DOHH2 (cell line): ENCODE measurements around the gene MEGF11.

Source experiments
- H3F3A ChIP-seq: fragments of 200-600 bp; sonication (generic), shearing (Covaris generic); 2 replicates; pipeline ENCODE4 v1.6.0; 2016; ENCODE audit warnings: antibody characterized with exemption, mild to moderate bottlenecking; ENCODE audit not compliant: control insufficient read depth, insufficient read depth
- H3K27ac ChIP-seq: fragments of 200-600 bp; sonication (generic); 2 replicates; pipeline ENCODE4 v1.5.1; 2014; ENCODE audit warnings: low read depth, mild to moderate bottlenecking, low read length, moderate library complexity
- H3K27me3 ChIP-seq: fragments of 200-600 bp; sonication (generic); 2 replicates; pipeline ENCODE4 v1.6.1; 2014; ENCODE audit warnings: mild to moderate bottlenecking, low read length, mixed read lengths; ENCODE audit not compliant: control insufficient read depth
- H3K36me3 ChIP-seq: fragments of 200-600 bp; sonication (generic); 2 replicates; pipeline ENCODE4 v1.6.1; 2014; ENCODE audit warnings: mild to moderate bottlenecking, low read length, moderate library complexity, mixed read lengths; ENCODE audit not compliant: control insufficient read depth
- H3K4me1 ChIP-seq: fragments of 200-600 bp; sonication (generic); 2 replicates; pipeline ENCODE4 v1.6.1; 2014; ENCODE audit warnings: mild to moderate bottlenecking, low read length, mixed read lengths; ENCODE audit not compliant: control insufficient read depth
- H3K4me2 ChIP-seq: fragments of 200-600 bp; sonication (generic); 2 replicates; pipeline ENCODE4 v1.6.0; 2014; ENCODE audit warnings: mild to moderate bottlenecking, low read length, moderate library complexity
- H3K4me3 ChIP-seq: fragments of 200-600 bp; sonication (generic); 2 replicates; pipeline ENCODE4 v1.5.1; 2014; ENCODE audit warnings: mild to moderate bottlenecking, low read length, mixed read lengths
- H3K79me2 ChIP-seq: fragments of 200-600 bp; sonication (generic); 2 replicates; pipeline ENCODE4 v1.6.1; 2014; ENCODE audit warnings: mild to moderate bottlenecking, low read length, mixed read lengths; ENCODE audit not compliant: control insufficient read depth
- H3K9me2 ChIP-seq: fragments of 200-600 bp; sonication (generic); replicated peaks from 2 replicates; pipeline ENCODE4 v1.6.1; 2014; ENCODE audit warnings: mild to moderate bottlenecking, low read length, mixed read lengths; ENCODE audit not compliant: control insufficient read depth
- H3K9me3 ChIP-seq: fragments of 200-600 bp; sonication (generic); 2 replicates; pipeline ENCODE4 v1.6.1; 2014; ENCODE audit warnings: antibody characterized with exemption, low read length, mixed read lengths; ENCODE audit not compliant: control insufficient read depth, insufficient read depth
- H4K20me1 ChIP-seq: fragments of 200-600 bp; sonication (generic); 2 replicates; pipeline ENCODE4 v1.6.0; 2014; ENCODE audit warnings: low read depth, mild to moderate bottlenecking, antibody characterized with exemption, low read length, moderate library complexity; ENCODE audit not compliant: control insufficient read depth, insufficient read depth
- EZH2phosphoT487 ChIP-seq: fragments of 200-600 bp; sonication (generic); IDR thresholded peaks from 2 replicates; pipeline ENCODE4 v1.6.1; 2017; ENCODE audit warnings: borderline replicate concordance, mild to moderate bottlenecking, antibody characterized with exemption, low read length, moderate library complexity, mixed read lengths
- TF ChIP-seq, protein P1 (sequence below): fragments of 200-600 bp; sonication (generic); IDR thresholded peaks from one replicate; pipeline ENCODE4 v1.5.1; 2014; ENCODE audit warnings: antibody characterized with exemption, mild to moderate bottlenecking, low read depth, low read length; ENCODE audit not compliant: poor library complexity, severe bottlenecking

Gene MEGF11

DNA sequence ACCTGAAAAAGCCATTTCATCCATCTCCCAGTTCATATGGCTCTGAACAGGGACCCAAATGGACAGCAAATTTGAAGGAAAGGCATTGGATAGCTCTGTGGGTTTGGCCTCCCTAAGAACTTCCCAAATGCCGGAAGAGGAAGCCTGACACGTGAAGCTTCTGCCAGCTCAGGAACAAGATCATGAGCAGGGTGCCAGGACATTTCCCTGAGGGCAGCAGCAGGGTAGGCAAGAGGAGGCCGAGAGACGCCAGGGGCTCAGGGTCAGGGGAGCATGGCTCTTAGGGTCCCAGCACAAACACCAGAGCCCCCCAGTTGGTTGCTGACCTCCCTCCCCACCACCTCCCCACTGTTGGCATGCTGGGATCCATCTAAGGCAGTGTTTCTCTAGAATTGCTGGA is 187.5 kb downstream of the MEGF11 start:
- Histone ChIP-seq H3F3A (no peaks in the 10 kb centered on the region), H3K79me2 (no peaks in the 10 kb centered on the region), H3K9me3 (no peaks in the 10 kb centered on the region), H3K36me3 (peaks cover 26% of the 10 kb centered on the region), H3K4me2 (no peak overlapping the region), H3K27ac (no peak overlapping the region), H3K4me1 (no peaks in the 10 kb centered on the region), H3K9me2 (no peaks in the 10 kb centered on the region), H3K27me3 (no peaks in the 10 kb centered on the region), H4K20me1 (peaks cover 8% of the 10 kb centered on the region), H3K4me3 (no peak overlapping the region)
- TF ChIP-seq EZH2phosphoT487 = no peak
- TF ChIP-seq, protein P1, sequence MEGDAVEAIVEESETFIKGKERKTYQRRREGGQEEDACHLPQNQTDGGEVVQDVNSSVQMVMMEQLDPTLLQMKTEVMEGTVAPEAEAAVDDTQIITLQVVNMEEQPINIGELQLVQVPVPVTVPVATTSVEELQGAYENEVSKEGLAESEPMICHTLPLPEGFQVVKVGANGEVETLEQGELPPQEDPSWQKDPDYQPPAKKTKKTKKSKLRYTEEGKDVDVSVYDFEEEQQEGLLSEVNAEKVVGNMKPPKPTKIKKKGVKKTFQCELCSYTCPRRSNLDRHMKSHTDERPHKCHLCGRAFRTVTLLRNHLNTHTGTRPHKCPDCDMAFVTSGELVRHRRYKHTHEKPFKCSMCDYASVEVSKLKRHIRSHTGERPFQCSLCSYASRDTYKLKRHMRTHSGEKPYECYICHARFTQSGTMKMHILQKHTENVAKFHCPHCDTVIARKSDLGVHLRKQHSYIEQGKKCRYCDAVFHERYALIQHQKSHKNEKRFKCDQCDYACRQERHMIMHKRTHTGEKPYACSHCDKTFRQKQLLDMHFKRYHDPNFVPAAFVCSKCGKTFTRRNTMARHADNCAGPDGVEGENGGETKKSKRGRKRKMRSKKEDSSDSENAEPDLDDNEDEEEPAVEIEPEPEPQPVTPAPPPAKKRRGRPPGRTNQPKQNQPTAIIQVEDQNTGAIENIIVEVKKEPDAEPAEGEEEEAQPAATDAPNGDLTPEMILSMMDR = no peak

DNA sequence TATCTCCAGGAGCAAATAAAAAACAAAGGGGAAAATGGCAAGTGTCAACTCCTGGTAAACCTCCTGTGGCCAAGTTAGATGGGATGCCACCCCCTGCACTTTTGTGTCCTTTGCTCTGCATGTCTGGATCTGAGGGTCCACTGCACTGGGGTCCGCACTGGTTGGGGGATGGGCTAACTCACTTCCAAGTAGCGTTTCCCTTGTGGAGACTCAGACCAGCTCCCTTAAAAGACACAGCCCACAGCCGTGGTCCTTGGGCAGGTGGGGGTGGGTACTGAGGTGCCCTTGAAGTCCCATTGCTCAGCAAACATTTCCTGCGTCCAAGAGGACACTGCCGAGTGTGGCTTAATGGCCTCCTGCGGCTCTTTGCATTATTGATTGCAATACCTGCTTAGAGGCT is 188.2 kb downstream of the MEGF11 start:
- Histone ChIP-seq H3K4me2 (no peak overlapping the region), H3K27me3 (no peaks in the 10 kb centered on the region), H3K36me3 (peaks cover 22% of the 10 kb centered on the region), H3K27ac (no peak overlapping the region), H4K20me1 (peaks cover 8% of the 10 kb centered on the region), H3K9me2 (no peaks in the 10 kb centered on the region), H3K4me1 (no peaks in the 10 kb centered on the region), H3K4me3 (no peak overlapping the region), H3F3A (no peaks in the 10 kb centered on the region), H3K79me2 (no peaks in the 10 kb centered on the region), H3K9me3 (no peaks in the 10 kb centered on the region)
- no peak for TF ChIP-seq EZH2phosphoT487
- TF ChIP-seq, protein P1 = no peak

DNA sequence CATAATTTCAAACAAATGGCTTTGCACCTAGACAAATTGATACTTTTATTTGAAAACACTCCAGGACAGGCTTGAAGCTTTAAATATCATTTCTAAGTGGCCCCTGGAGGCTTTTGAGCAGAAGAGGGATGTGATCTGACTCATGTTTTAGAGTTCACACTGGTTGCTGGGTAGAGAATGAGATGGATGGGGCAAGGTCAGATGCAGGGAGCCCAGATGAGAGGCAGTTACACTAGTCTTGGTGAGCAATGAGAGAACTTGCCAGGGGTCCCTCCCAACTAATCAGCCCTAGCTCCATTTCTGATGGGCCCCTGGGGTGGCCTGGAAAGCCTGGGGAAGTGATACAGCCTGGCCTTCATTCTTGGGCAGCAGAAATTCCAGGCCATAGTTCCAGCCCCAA is 190.4 kb downstream of the MEGF11 start:
- no peaks in the 10 kb centered on the region for H3F3A ChIP-seq
- no peak overlapping the region for H3K4me2 ChIP-seq
- no peaks in the 10 kb centered on the region for H3K9me2 ChIP-seq
- TF ChIP-seq EZH2phosphoT487 = no peak
- TF ChIP-seq, protein P1 = no peak
- peaks cover 8% of the 10 kb centered on the region for H4K20me1 ChIP-seq
- no peaks in the 10 kb centered on the region for H3K9me3 ChIP-seq
- H3K4me1 ChIP-seq = no peaks in the 10 kb centered on the region
- no peak overlapping the region for H3K27ac ChIP-seq
- H3K27me3 ChIP-seq = no peaks in the 10 kb centered on the region
- peaks cover 7% of the 10 kb centered on the region; the same call in 1 of the 2 replicates for H3K36me3 ChIP-seq
- H3K79me2 ChIP-seq = no peaks in the 10 kb centered on the region
- H3K4me3 ChIP-seq = no peak overlapping the region

DNA sequence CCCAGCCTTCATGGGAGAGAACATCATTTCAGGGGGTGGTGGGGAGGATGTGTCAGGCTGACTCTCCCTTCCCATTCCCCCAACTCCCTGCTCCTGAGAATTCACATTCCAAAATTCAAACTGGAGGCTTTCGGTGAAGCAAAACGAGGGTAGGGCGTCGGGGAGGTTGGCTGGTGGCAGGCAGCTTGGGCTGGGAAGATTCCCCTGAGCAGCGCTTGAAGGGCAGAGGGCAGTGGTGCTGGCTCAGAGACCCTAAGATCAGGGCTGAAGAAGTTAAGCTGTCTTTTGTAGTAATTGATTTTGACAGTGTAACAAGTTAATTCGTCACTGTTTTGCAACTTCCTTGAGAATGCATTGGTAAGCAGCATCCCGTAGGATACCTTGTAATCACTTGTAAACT is 196.5 kb downstream of the MEGF11 start:
- Histone ChIP-seq H3K9me3 (no peaks in the 10 kb centered on the region), H3K9me2 (no peaks in the 10 kb centered on the region), H4K20me1 (no peaks in the 10 kb centered on the region), H3K4me3 (no peak overlapping the region), H3K4me1 (no peaks in the 10 kb centered on the region), H3K79me2 (no peaks in the 10 kb centered on the region), H3K36me3 (peaks cover 12% of the 10 kb centered on the region), H3K27me3 (no peaks in the 10 kb centered on the region), H3K27ac (no peak overlapping the region), H3F3A (no peaks in the 10 kb centered on the region), H3K4me2 (no peak overlapping the region)
- no peak for TF ChIP-seq EZH2phosphoT487
